HEK293T (cell line): ENCODE results near the gene HDAC10.

ENCODE experiments used
- CTCF ChIA-PET: fragments of 350-600 bp; formaldehyde crosslinking; extraction: SDS; loops from one replicate; lab custom pipeline; 2021; ENCODE audit warnings: antibody characterized with exemption, inconsistent platforms; lab: Yijun Ruan, JAX
- POLR2A ChIA-PET: fragments of 350-600 bp; formaldehyde crosslinking; extraction: SDS; loops from one replicate; lab custom pipeline; 2020; ENCODE audit warnings: antibody characterized with exemption, inconsistent platforms; lab: Yijun Ruan, JAX
- DNase-seq: peaks from one replicate; pipeline ENCODE4 v3.0.0; 2012; ENCODE audit warnings: mixed read lengths; ENCODE audit errors: extremely low spot score
- ARNT ChIP-seq: fragments of 450-650 bp; IDR thresholded peaks from 2 replicates; pipeline ENCODE4 v1.6.1; 2017; ENCODE audit warnings: mild to moderate bottlenecking
- CTBP1 ChIP-seq: fragments of 450-650 bp; IDR thresholded peaks from 2 replicates; pipeline ENCODE4 v1.6.1; 2016; ENCODE audit warnings: borderline replicate concordance
- ELF4 ChIP-seq: fragments of 450-650 bp; IDR thresholded peaks from 2 replicates; pipeline ENCODE4 v1.6.1; 2017; ENCODE audit warnings: antibody characterized with exemption
- FOXK2 ChIP-seq: fragments of 450-650 bp; IDR thresholded peaks from 2 replicates; pipeline ENCODE4 v1.6.1; 2016; ENCODE audit warnings: mild to moderate bottlenecking
- FOXM1 ChIP-seq: fragments of 450-650 bp; IDR thresholded peaks from 2 replicates; pipeline ENCODE4 v1.6.1; 2017; ENCODE audit warnings: mild to moderate bottlenecking, borderline replicate concordance
- L3MBTL2 ChIP-seq: fragments of 450-650 bp; conservative IDR thresholded peaks from 2 replicates; pipeline ENCODE4 v1.6.1; 2016; ENCODE audit warnings: mild to moderate bottlenecking
- LEF1 ChIP-seq: fragments of 450-650 bp; IDR thresholded peaks from 2 replicates; pipeline ENCODE4 v1.6.1; 2017; ENCODE audit warnings: mild to moderate bottlenecking, borderline replicate concordance
- NFRKB ChIP-seq: fragments of 450-650 bp; IDR thresholded peaks from 2 replicates; pipeline ENCODE4 v1.6.1; 2016; ENCODE audit warnings: mild to moderate bottlenecking, moderate library complexity
- SP1 ChIP-seq: fragments of 450-650 bp; IDR thresholded peaks from 2 replicates; pipeline ENCODE4 v1.6.1; 2017
- SUZ12 ChIP-seq: fragments of 450-650 bp; IDR thresholded peaks from 2 replicates; pipeline ENCODE4 v1.6.1; 2016; ENCODE audit warnings: mild to moderate bottlenecking
- TARDBP ChIP-seq: fragments of 450-650 bp; IDR thresholded peaks from 2 replicates; pipeline ENCODE4 v1.6.1; 2016
- ZNF384 ChIP-seq: fragments of 450-650 bp; IDR thresholded peaks from 2 replicates; pipeline ENCODE4 v1.6.1; 2016
- TF ChIP-seq, protein P1 (sequence below): fragments of 450-650 bp; IDR thresholded peaks from 2 replicates; pipeline ENCODE4 v1.6.1; 2016

The HDAC10 gene

DNA sequence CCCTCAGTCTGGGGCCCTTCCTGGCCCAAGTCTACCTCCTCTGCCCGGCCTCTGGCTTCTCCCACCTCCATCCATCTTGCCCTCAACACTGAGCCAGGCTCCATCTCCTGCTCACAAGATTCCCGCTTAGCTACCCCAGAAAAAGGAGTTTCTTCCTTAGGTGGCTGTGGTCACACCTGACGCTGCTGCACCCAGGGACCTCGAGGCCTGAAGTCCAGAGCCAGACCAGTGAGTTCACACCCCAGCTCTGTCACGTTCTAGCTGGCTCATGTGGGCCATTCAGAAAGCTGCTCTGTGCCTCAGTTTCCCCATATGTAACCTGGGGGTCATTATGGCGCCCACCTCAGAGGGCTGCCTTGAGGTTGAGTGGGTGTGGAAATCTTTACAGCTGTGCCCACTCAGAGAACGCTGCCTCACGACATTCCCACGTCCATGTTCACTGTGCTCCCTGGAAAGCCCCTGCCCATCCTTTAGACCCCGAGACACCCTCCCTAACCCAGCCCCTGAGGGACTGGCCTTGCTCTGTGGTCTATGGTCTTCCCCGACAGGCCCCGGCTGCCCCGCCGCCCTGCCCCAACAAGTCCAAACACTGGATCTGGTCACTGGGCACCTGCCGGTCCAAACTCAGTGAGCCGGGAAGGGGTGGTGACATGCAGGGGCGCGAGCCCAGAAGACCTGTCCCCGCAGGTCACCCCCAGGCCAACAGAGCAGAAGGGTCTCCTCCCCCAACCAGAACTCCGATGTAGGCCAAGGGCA lies 46.6 kb upstream of the HDAC10 start:
- ChIA-PET POLR2A (interaction anchor here (1.7 kb wide), 1 partner anchor 31 kb away, joined by 4 read pairs; no protein-coding TSS in a partner anchor), CTCF (interaction anchor here (0.5 kb wide), 1 partner anchor 152 kb away, joined by 3 read pairs; no protein-coding TSS in a partner anchor)
- no peak for TF ChIP-seq SP1
- TF ChIP-seq FOXK2, result no peak
- TF ChIP-seq LEF1, result no peak
- no peak for TF ChIP-seq NFRKB
- no peak for TF ChIP-seq ELF4
- TF ChIP-seq CTBP1, result no peak
- DNase-seq, result no peak

DNA sequence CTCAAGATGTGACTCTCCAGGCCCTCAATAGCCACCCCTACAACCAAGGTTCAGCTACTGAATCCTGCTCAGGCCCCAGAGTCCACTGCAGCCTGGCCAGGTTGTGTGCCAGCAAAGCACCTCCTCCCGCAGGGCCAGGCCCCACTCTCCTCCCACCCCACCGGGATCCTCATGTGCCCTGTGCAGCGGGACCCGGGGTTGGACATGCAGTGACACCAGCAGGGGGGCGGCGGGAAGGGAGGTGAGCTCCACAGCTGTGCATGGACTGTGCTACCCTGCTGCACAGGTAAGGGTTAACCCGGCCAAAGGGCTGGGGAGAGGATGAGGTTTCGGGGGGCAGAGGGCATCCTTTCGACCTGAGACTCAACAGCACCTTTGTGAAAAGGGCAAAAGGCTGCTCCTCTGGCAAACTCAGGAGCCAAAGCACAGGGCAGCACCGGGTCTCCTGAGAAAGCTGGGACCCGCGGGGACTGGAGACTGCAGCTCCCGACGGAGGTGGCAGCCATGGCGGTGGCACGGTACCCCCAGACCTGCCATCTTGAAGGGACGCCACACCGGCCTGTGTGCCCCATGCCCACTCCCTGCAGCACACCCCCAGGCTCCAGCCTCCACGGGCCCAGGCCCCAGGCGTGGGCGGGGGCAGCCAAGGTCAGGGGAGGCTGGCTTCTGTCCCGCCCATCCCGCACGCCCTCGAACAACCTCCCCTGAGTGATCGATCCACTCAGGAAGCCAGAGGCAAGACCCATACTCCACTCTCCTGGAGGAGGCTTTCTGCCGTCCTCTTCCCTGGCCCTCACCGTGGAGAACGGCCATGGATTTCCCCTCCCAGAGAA lies 45.8 kb upstream of the HDAC10 start:
- TF ChIP-seq FOXK2 (no peak), L3MBTL2 (no peak), CTBP1 (no peak), ELF4 (no peak), FOXM1 (no peak)
- DNase-seq, result no peak
- CTCF ChIA-PET, result interaction anchor here (0.5 kb wide), 1 partner anchor 151 kb away, joined by 3 read pairs; no protein-coding TSS in a partner anchor
- POLR2A ChIA-PET, result interaction anchor here (1.7 kb wide), 1 partner anchor 31 kb away, joined by 4 read pairs; no protein-coding TSS in a partner anchor

DNA sequence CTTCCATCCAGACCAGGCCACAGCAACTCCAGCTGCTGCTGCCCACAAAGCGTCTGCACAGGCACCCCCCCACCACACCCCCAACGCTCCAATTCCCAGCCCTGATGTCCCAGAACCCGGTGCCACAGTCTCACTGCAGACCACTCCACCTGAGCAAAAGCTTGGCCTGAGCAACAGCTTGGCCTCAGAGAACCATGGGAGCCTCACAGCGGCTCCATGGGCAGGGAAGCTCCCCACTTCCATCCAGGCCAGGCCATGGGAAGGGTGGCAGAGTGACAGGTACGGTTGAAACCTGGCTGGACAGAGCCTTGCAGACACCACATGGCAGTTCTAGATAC lies 43.2 kb upstream of the HDAC10 start:
- no peak for TF ChIP-seq L3MBTL2
- ChIA-PET POLR2A (no interaction called here), CTCF (interaction anchor here (0.5 kb wide), 1 partner anchor 481 kb away, joined by 3 read pairs; no protein-coding TSS in a partner anchor)
- no peak for DNase-seq

DNA sequence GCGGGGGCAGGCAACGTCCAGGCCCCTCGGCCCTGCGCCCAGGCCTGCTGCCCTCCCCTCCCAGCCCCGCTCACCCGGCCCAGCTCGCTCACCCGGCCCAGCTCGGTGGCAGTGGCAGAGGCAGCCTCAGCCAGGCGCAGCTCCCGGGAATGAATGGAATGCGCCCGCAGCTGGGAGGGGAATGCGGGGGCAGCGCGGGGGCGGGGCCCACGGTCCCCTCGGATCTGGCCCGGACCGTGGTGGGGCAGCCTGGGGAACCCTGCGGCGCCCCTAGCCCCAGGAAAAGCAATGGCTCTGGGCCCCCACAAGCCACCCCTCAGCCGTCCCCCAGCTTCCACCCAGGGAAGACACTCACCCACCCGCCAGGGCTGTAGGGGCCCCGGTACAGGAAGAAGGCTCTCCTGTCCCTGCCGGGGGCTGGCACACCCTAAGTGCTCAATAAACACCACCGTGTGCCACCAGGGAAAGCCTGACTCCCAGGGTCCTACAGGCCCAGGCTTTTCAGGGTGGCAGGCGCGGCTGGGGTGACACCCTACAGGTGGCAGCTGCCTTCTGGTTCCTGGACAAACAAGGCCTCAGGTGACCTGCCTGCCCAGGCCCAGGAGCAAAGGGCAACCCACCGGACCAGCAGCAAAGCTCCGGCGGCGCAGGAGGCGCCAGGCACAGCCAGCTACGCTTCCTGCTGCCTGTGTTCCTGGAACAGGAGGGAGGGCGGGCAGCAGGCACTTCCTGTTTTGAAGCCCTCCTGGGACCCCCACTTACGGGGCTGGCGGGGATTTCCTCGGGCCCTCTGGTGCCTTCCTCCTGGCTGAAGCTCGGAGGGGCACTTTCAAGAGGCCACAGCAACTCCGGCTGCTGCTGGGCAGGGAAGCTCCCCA lies 42.6 kb upstream of the HDAC10 start:
- ChIA-PET CTCF (interaction anchor here (0.5 kb wide), 1 partner anchor 481 kb away, joined by 3 read pairs; no protein-coding TSS in a partner anchor), POLR2A (no interaction called here)
- DNase-seq, result no peak
- TF ChIP-seq CTBP1, result no peak

DNA sequence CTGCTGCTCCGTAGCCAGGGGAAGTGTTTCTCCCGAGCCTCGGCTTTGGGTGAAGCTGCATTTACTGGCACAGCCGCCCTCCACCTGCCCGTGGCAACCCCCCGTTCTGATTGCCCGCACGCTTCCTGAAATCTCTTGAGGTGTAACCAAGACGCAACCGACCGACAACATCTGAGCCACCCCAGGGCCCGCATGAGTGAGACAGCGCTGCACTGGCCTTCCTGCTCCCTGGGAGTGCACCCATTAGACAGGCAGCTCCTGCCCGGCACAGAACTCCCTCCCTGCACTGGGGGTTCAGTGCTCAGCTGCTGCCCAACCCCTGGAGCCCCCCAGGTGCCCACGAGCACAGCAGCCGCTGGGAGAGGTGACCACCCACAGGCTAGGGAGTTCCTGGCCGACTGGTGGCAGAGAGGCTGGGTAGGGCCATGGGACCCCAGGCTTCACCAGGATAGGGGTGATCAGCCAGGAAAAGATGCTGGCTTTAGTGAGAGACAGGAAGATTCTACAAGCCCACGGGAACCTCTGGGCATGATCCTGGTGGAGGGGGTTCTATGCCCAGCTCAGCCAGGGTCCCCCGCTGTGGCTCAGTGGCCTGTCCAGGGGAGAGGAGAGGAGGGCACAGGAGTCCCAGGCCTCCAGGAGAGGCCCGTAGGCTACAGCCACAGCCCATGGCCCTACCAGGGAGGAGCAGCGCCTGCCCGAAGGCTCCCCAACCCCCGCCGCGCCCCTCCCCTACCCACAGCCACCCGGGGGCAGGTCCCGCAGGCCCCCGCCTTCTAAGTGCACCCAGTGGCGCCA lies 41.8 kb upstream of the HDAC10 start:
- ChIA-PET POLR2A (no interaction called here), CTCF (no interaction called here)
- TF ChIP-seq SP1, result no peak
- no peak for TF ChIP-seq ELF4
- no peak for TF ChIP-seq ZNF384
- TF ChIP-seq, protein P1, sequence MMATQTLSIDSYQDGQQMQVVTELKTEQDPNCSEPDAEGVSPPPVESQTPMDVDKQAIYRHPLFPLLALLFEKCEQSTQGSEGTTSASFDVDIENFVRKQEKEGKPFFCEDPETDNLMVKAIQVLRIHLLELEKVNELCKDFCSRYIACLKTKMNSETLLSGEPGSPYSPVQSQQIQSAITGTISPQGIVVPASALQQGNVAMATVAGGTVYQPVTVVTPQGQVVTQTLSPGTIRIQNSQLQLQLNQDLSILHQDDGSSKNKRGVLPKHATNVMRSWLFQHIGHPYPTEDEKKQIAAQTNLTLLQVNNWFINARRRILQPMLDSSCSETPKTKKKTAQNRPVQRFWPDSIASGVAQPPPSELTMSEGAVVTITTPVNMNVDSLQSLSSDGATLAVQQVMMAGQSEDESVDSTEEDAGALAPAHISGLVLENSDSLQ, result no peak
- TF ChIP-seq CTBP1, result no peak
- no peak for TF ChIP-seq LEF1
- no peak for TF ChIP-seq SUZ12
- TF ChIP-seq NFRKB, result no peak
- TF ChIP-seq FOXK2, result no peak
- no peak for TF ChIP-seq FOXM1
- no peak for TF ChIP-seq TARDBP
- DNase-seq, result no peak

DNA sequence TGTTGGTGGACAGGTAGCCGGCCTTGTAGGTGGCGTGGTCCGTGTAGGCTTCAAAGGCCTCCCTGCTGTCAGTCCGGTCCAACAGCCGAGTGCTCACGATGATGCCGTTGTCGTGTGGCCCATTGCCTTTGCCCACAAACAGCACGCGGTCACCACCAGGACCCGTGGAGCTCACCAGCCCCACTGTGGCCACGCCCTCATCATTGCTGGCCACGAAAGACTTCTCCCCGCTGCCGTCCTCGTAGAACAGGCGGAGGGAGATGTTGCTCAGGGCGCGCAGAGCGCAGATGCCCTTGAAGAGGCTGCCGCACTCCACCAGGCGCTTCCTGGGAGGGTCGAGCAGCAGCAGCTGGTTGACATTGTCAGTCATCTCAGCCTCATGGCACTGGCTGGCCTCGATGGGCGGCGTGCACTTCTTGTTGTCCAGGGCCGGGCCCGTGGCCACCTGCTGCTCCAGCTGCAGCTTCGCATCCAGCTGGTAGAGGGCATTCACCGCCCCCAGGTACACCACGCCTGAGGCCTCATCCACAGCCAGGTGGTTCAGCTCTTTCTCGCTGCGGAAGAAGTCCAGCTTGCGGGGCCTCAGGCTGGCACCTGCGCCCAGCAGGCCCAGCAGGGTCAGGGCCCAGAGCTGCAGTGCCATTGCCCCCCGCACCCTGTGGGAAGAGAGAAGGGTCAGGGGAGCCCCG lies 39.0 kb upstream of the HDAC10 start:
- CTCF ChIA-PET, result no interaction called here
- POLR2A ChIA-PET, result no interaction called here
- TF ChIP-seq L3MBTL2 (no peak), ARNT (no peak), TARDBP (no peak), FOXK2 (no peak)
- no peak for DNase-seq

DNA sequence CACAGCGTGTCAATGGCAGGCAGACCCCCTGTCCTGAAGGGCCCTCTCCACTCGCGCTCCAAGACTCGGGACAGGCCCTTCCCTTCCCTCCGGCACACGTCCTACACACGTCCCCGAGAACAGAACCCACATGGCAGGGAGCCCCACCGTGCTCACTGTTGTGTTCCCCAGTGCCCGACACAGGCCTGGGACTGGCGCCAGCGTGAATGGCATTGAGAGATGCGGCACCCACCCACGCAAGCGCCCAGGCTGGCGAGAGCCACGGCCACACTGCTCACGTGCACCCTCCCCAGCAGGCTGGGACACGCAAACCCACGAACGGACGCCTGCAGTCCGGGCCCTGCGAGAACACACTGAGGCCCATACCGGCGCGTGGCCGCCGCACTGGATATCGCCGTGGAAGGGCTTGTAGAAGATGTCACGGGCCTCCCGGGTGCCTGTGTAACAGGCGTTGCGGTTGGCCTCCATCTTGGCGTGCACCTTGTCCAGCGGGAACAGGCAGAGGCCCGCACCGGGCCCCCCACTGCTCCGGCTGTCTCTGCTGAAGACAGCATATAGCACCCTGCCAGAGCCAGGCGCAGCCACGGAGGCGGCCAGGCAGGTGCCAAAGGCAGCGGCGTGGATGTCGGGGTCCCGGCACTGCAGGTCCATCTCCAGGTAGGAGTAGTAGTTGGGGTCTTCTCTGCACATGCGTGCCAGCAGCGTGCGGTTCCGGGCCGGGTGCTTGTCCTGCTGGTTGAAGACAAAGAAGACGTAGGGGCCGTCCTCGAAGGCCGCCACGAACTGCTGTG lies 38.3 kb upstream of the HDAC10 start:
- no peak for DNase-seq
- POLR2A ChIA-PET, result no interaction called here
- CTCF ChIA-PET, result no interaction called here
- TF ChIP-seq, protein P1, result no peak
